Activated CD8-positive, alpha-beta memory T cell treated with anti-CD3 and anti-CD28 coated beads for 1 hour (primary cell): ENCODE measurements around the gene APMAP.
"Not testable (repeated sequence)": the region's sequence is repeated elsewhere in the genome, so short reads cannot be mapped to it uniquely, and the experiment has no call there.

Experiments used
- DNase-seq, 2 donors: peaks; one replicate each; pipeline ENCODE4 v3.0.0-alpha.2; 2020; ENCODE audit warnings: low read depth in 1 of 2; ENCODE audit errors: extremely low read depth in 1 of 2

Gene APMAP

GRCh38 chr20:24936526-24937407 is 55.8 kb downstream of the APMAP start:
- no peak for DNase-seq

GRCh38 chr20:24935766-24936525 is 56.6 kb downstream of the APMAP start:
- DNase-seq, result no peak

DNA sequence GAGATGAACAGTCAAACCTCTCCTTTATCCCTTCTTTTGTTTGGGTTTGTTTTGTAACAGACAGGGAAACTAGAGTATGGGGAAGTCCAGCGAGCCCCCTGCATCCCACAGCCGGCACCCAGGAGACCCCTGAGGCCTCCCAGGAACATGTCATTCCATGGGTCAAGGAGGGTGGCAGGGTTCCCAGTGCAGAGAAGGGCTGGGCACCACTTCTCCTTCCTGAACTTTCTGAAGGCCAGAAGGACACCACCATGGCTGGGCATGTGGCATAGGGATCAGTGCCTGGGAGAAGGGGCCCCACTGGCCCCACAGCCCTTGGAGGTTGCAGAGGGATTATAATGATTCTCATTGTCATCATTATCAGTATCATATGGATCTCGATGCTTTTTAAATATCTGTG is 57.4 kb downstream of the APMAP start:
- DNase-seq, result no peak

- DNase-seq, result no peak
Observed at GRCh38 chr20:24934716-24935115, 57.8 kb downstream of the APMAP start.

DNA sequence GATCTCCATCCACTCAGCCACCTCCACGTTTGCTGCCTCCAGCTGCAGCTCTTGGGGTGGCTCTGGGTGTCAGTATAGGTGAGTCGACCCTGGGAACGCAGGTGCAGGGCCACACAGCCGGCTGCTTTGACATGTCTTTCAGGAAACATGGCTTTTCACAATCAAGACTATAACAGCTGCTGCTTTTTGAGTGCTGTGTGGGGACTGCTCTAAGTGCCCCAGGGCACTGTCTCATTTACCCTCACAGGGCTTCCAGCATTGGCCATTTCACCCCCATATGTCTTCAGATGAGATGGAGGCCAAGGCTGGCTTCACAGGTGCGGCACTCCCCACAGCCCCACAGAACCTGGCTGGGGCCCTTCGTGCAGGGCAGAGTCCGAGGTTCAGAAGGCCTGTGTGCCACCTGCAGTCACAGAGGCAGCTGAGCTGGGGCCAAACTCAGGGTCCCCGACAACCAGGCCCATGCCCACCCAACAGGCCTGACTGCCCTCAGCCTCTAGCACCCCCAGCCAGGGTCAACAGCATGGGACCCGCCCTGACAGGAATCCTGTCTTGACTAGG is 58.4 kb downstream of the APMAP start:
- DNase-seq, result no peak

GRCh38 chr20:24933266-24933908 is 59.2 kb downstream of the APMAP start:
- no peak for DNase-seq

- not testable (repeated sequence) for DNase-seq
Observed at GRCh38 chr20:24931893-24932292, 60.7 kb downstream of the APMAP start.

DNA sequence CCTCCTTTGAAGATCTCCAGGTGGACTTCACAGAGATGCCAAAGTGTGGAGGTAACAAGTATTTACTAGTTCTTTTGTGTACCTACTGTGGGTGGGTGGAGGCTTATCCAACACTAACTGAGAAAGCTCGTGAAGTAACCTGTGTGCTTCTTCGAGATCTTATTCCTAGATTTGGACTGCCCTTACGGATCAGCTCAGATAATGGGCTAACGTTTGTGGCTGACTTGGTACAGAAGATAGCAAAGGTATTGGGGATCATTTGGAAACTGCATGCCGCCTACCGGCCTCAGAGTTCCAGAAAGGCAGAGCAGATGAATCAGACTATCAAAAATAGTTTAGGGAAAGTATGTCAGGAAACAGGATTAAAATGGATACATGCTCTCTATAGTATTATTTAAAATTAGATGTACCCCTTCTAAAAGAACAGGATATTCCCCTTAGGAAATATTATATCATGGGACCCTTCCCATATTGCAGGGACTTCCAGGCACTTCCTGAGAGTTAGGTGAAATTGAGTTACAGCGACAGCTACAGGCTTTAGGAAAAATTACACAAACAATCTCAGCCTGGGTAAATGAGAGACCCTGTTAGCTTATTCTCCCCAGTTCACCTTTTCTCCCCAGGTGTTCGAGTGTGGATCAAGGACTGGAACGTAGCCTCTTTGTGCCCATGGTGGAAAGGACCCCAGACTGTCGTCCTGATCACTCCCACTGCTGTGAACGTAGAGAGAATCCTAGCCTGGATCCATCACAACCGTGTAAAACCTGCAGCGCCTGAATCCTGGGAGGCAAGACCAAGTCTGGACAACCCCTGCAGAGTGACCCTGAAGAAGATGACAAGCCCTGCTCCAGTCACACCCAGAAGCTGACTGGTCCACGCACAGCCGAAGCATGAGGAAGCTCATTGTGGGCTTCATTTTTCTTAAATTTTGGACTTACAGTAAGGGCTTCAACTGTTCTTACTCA is 61.5 kb downstream of the APMAP start:
- DNase-seq, result not testable (repeated sequence)

- not testable (repeated sequence) for DNase-seq
Observed at GRCh38 chr20:24929867-24930723, 62.5 kb downstream of the APMAP start.

DNA sequence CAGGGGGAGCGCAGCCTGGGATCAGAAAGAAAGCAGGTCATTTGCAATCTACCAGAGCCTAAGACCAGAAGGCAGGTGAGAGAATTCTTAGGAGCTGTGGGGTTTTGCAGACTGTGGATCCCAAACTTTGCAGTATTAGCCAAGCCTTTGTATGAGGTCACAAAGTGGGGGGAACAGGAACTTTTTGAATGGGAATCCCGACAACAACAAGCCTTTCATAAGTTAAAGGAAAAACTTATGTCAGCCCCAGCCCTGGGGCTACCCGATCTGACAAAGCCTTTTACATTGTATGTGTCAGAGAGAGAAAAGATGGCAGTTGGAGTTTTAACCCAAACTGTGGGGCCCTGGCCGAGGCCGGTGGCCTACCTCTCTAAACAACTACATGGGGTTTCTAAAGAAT is 63.3 kb downstream of the APMAP start:
- not testable (repeated sequence) for DNase-seq

DNA sequence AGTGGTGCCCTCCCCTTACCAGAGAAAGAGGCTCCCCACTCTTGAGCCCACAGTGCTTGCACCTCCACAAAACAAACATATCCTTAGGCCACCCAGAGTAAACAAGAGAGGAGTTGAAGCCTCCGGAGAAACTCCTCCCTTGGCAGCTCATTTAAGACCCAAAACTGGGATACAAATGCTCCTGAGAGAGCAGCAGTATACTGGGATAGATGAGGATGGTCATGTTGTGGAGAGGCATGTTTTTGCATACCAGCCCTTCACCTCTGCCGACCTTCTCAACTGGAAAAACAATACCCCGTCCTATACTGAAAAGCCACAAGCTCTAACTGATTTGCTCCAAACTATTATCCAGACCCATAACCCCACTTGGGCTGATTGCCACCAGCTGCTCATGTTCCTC is 71.8 kb downstream of the APMAP start:
- not testable (repeated sequence) for DNase-seq

DNA sequence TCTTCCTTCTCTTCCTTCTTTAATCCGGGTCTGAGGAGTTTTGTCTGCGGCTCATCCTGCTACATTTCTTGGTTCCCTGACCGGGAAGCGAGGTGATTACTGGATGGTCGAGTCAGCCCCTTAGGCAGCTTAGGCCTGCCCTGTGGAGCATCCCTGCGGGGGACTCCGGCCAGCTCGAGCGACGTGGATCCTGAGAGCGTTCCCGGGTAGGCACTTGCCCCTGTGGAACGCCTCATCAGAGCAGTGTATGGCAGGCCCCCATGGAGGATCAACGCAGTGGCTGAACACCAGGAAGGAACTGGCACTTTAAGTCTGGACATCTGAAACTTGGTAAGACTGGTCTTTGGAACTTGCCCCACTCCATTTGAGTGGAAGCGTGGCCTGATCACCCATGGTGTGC is 72.9 kb downstream of the APMAP start:
- not testable (repeated sequence) for DNase-seq

GRCh38 chr20:24918579-24919566 is 73.7 kb downstream of the APMAP start:
- DNase-seq, result no peak

GRCh38 chr20:24917797-24918578 is 74.6 kb downstream of the APMAP start:
- DNase-seq, result peak in 1 of 2 donors; percentile 28

DNA sequence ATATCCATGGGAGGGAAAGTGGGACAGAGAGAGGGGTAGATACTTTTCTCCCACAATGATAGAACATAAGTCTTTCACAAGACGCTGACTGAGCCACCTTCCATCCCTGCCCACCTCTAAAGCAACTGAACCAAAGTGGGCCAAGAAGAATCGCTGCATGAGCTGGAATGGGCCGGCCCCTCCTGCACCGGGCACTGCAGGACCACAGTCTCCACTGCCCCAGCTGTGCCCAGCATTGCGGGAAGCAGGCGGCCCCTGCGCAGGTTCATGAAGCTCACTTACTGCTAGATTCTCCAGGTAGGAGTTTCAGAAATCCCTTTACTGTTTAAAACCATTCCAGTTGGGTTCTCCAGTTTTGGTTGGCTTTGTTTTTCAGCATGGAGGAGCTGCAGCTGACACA is 75.5 kb downstream of the APMAP start:
- no peak for DNase-seq

DNA sequence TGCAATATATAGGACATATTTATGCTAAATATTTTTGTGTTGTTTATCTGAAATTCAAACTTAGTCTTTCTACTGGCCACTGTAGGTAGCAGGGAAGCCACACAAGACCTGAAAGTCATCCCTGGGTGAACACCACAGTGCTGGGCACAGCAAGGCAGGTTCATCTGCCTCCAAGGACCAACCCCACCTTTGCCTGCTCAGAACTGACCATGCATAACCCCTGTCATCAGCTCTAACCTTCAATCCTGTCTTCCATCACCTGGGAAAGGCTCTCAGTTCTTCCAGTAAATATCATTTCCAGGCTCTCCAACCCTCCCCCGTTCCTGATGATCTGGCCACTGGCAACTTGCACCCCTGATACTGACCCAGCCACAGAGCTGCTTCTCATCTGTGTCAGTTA is 76.1 kb downstream of the APMAP start:
- no peak for DNase-seq

GRCh38 chr20:24915892-24916291 is 76.7 kb downstream of the APMAP start:
- no peak for DNase-seq
